22Rv1 (cell line): ENCODE data around the gene DNMT3B.

ENCODE experiments used
- CTCF ChIP-seq: fragments of 450-650 bp; IDR thresholded peaks from 2 replicates; pipeline ENCODE4 v1.5.1; 2017; ENCODE audit warnings: mild to moderate bottlenecking
- ZFX ChIP-seq: fragments of 450-650 bp; IDR thresholded peaks from 2 replicates; pipeline ENCODE4 v1.6.1; 2017; ENCODE audit warnings: antibody characterized with exemption, borderline replicate concordance

- no peak for TF ChIP-seq CTCF
- TF ChIP-seq ZFX = no peak
Observed at GRCh38 chr20:32834972-32835371, 72.8 kb downstream of the DNMT3B start.
